ENCODE data around the gene VSTM5. TPM values are rescaled to one million over a fixed set of nuclear protein-coding genes. Genes with fewer than 3 reads are reported as not detected.

VSTM5 gene, protein sequence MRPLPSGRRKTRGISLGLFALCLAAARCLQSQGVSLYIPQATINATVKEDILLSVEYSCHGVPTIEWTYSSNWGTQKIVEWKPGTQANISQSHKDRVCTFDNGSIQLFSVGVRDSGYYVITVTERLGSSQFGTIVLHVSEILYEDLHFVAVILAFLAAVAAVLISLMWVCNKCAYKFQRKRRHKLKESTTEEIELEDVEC
- 0.05 TPM in 1 of 5 replicates, not detected in the others for total RNA-seq (2022; extraction: Qiagen RNA extraction; ENCODE audit: low read depth)

DNA sequence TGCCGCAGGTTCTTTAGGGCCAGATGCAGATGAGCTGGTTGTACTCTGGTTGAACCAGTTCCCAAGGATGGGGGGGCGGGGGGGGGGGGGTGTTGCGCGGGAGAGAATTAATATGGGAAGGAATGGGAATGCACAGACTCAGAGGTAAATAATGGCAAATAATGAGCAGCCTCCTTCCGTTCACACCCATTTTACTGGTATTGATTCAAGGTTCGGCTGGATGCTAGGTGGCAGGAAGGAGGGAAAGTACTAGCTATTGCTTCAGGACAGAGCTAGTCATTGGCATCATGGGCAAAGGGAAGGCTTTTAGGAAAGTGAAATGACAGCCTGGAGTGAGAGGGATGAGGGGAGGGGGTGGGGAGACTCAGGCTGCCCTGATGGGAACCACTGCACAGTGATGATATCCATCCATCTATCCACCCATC is at the start of gene VSTM5:
Gene VSTM5, minus strand, starts transcription at position 25 of the 425 bp plus-strand sequence. CDS start 116 bp downstream, outside the sequence.

DNA sequence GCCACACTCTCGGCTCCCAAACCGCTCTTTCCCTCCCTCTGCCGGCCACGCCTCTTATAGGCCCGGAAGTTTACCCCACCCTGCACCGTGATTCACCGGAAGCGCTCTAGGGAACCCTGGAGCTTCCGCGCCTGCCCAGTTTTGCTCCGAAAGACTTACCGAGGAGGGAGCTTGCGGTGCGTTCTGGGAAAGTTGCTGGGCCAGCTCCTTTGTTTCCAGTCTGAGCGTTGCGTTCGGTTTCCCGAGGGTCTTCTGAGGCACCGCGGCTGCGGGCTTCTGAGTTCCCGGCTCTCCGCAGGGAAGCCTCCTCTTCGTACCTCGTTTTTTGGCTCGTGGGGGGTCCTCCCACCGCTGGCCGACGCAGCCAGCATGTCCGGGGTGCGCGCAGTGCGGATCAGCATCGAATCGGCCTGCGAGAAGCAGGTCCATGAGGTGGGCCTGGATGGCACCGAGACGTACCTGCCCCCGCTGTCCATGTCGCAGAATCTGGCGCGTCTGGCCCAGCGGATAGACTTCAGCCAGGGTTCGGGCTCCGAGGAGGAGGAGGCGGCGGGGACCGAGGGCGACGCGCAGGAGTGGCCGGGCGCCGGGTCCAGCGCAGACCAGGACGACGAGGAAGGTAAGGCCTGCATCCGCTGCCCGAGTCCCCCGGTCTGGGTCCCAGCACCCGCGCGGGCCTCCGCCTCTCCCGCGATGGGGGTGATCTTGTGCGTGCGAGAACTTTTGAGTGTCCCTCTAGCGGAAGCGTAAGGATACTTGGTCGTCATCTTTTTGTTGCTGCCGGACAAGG is 66.1 kb downstream of the VSTM5 start, which contains the start of gene MED17:
Gene MED17, plus strand, starts transcription at position 138 of the 790 bp plus-strand sequence. Its CDS starts 232 bp downstream, at position 370.

Other genes with a start within 250 kb of the VSTM5 start
- 6.1 to 6.9 TPM (median 6.5 TPM) in 5 replicates for gene CEP295, start 188.9 kb downstream of the VSTM5 start, total RNA-seq (2022; extraction: Qiagen RNA extraction; ENCODE audit: low read depth)
- gene TAF1D, start 109.1 kb downstream of the VSTM5 start, total RNA-seq (2022; extraction: Qiagen RNA extraction; ENCODE audit: low read depth), result 92.2 to 101 TPM (median 98.7 TPM) in 5 replicates
- gene C11orf54, start 108.9 kb downstream of the VSTM5 start, total RNA-seq (2022; extraction: Qiagen RNA extraction; ENCODE audit: low read depth), result 12.1 to 15.0 TPM (median 13.6 TPM) in 5 replicates
- gene MED17, start 66.3 kb downstream of the VSTM5 start, total RNA-seq (2022; extraction: Qiagen RNA extraction; ENCODE audit: low read depth), result 19.7 to 24.7 TPM (median 22.5 TPM) in 5 replicates
- not detected in 5 replicates for gene HEPHL1, start 170.7 kb upstream of the VSTM5 start, total RNA-seq (2022; extraction: Qiagen RNA extraction; ENCODE audit: low read depth)